Memory B cell (primary cell): Measurements from ENCODE around the gene PITPNB.
A peak's percentile ranks its signal among the peaks of the same experiment; 100 is the strongest.

Experiments
- ATAC-seq: fragments of 150-1000 bp; cut with Tn5 transposase; 2 replicates; pipeline ENCODE4 v1.10.0; 2021; ENCODE audit warnings: low read depth, mild to moderate bottlenecking, moderate library complexity
- DNase-seq, 2 donors: peaks; one replicate each; pipeline ENCODE4 v3.0.0; 2022; ENCODE audit warnings: low spot score in 2 of 2
- H3K27ac Mint-ChIP-seq: one replicate; pipeline ENCODE4 v1.8.0; 2022; ENCODE audit warnings: mild to moderate bottlenecking, moderate library complexity, mixed read lengths
- H3K27me3 Mint-ChIP-seq: one replicate; pipeline ENCODE4 v1.8.0; 2022; ENCODE audit warnings: mixed read lengths
- H3K36me3 Mint-ChIP-seq: one replicate; pipeline ENCODE4 v1.8.0; 2022; ENCODE audit warnings: mild to moderate bottlenecking, mixed read lengths
- H3K4me1 Mint-ChIP-seq: one replicate; pipeline ENCODE4 v1.8.0; 2022; ENCODE audit warnings: mixed read lengths
- H3K4me3 Mint-ChIP-seq: one replicate; pipeline ENCODE4 v1.8.0; 2022; ENCODE audit warnings: mild to moderate bottlenecking, moderate library complexity, mixed read lengths
- H3K9me3 Mint-ChIP-seq: one replicate; pipeline ENCODE4 v1.8.0; 2022; ENCODE audit warnings: mixed read lengths

The PITPNB gene

GRCh38 chr22:27848005-27848404, 71.1 kb downstream of the PITPNB start:
- Mint-ChIP-seq H3K27ac (no peak overlapping the region), H3K4me1 (no peaks in the 10 kb centered on the region), H3K36me3 (peaks cover 35% of the 10 kb centered on the region), H3K9me3 (no peaks in the 10 kb centered on the region), H3K27me3 (no peaks in the 10 kb centered on the region), H3K4me3 (no peak overlapping the region)
- ATAC-seq = no peak
- no peak for DNase-seq

DNA sequence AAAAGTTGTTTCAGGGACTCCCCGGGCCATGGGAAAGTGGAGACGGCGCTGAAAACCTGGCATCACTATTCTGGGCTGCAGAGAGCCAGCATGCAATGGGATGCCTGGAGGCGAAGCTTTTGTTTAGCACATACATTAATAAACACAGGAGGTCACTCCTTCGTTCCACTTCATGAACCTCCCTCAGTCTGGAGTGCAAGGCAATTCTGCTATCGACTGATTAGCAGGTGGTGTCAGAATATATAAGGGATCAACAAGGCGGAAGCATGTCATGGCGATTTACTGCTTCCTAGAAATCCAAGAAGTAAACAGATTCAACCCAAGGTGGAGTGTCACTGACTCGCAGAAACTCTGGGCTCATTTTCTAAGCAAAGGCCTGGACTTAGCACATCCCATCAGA, 72.1 kb downstream of the PITPNB start:
- no peak overlapping the region for H3K4me3 Mint-ChIP-seq
- no peak overlapping the region for H3K27ac Mint-ChIP-seq
- ATAC-seq = no peak
- H3K27me3 Mint-ChIP-seq = no peaks in the 10 kb centered on the region
- H3K9me3 Mint-ChIP-seq = no peaks in the 10 kb centered on the region
- no peaks in the 10 kb centered on the region for H3K4me1 Mint-ChIP-seq
- no peak for DNase-seq
- H3K36me3 Mint-ChIP-seq = peaks cover 33% of the 10 kb centered on the region

DNA sequence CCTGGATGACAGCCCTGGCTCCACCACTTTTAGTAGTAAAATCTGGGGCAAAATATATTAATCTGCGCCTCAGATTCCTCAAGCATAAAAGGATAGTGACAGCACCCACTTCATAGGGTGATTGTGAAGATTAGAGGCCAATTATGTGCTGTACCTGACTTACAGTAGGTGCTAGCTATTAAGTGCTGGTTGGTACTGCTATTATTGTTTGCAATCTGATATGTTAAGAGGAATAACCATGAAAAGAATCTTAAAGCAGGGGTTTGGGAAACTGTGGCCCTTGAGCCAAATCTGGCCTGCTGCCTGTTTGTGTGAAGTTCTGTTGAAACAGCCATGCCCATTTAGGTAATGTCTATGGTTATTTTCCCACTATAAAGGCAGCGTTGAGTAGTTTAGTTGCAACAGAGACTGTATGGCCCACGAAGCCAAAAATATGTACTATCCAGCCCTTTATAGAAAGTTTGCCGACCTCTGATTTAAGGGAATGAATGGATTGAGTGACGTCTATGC, 72.8 kb downstream of the PITPNB start:
- Mint-ChIP-seq H3K27me3 (no peaks in the 10 kb centered on the region), H3K4me1 (no peaks in the 10 kb centered on the region), H3K4me3 (no peak overlapping the region), H3K27ac (no peak overlapping the region), H3K9me3 (no peaks in the 10 kb centered on the region), H3K36me3 (peaks cover 32% of the 10 kb centered on the region)
- ATAC-seq (no peak), DNase-seq (no peak)

GRCh38 chr22:27845644-27846043, 73.4 kb downstream of the PITPNB start:
- Mint-ChIP-seq H3K4me1 (no peaks in the 10 kb centered on the region), H3K4me3 (no peak overlapping the region), H3K36me3 (peaks cover 29% of the 10 kb centered on the region), H3K9me3 (no peaks in the 10 kb centered on the region), H3K27me3 (no peaks in the 10 kb centered on the region), H3K27ac (no peak overlapping the region)
- no peak for ATAC-seq
- no peak for DNase-seq

DNA sequence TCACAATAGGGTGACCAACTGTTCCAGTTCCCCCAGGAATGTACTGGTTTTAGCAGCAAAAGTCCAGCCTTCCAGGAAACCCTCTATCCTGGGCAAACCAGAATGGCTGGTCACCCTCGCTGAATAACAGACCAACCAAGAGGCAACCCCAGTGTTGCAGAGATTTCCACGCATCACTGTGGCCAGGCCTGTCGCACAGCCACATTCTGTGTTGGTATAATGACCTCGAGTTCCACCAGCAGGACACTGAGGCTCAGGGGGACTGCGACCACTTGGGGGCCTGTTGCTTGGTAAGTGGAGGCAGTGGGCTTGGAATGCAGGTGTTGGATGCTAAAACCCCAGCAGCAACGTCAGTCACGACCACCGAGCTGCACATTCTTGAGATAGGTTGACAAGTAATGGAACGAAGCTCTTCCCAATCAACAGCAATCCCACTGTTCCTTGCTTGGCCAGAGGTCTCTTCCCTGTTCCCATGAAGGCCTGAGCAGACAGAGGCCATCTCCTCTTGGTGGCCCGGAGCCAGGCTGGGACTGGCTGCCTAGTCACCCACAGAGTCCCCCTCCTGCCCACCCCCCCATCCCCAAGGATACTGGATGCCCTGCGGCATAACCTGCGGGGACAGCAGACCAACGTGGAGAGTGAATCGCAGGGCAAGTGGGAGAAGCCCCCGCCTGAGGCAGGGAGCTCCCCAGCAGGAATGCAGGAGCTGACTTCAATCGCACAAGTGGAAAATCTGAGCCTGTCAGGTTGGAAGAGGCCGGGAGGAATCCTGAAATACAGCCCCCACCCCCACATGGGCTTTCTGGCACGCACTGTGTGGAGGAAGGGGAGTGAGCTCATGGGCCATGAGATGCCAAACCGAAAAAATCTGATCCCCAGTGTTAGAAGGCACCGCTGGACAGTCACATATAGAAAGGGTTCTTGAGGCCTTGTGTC, 74.1 kb downstream of the PITPNB start:
- ATAC-seq (no peak), DNase-seq (no peak)
- no peak overlapping the region for H3K4me3 Mint-ChIP-seq
- no peaks in the 10 kb centered on the region for H3K9me3 Mint-ChIP-seq
- H3K27me3 Mint-ChIP-seq = no peaks in the 10 kb centered on the region
- H3K27ac Mint-ChIP-seq = peak overlapping the region; percentile 49
- H3K36me3 Mint-ChIP-seq = peaks cover 27% of the 10 kb centered on the region
- H3K4me1 Mint-ChIP-seq = no peaks in the 10 kb centered on the region

DNA sequence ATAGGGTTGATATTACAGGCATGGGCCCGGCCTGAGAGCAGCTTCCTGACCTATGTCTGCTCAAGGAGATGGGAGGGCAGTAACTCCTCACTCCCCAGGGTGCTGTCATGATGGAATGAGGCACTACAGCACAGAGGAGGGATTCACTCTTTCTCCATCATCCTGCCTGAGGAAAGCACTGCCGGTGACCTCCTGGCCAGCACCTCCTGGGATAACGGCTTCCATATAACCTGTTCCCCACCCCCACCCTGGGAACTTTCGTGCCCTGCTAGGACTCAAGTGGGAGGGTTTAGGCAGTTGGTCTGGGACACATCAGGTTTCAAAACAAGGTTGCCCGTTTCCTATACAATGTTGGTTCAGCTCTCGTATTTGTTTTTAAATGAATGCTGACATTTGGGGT, 74.8 kb downstream of the PITPNB start:
- no peak for DNase-seq
- peaks cover 27% of the 10 kb centered on the region for H3K36me3 Mint-ChIP-seq
- no peak overlapping the region for H3K27ac Mint-ChIP-seq
- no peaks in the 10 kb centered on the region for H3K27me3 Mint-ChIP-seq
- H3K4me1 Mint-ChIP-seq = no peaks in the 10 kb centered on the region
- no peaks in the 10 kb centered on the region for H3K9me3 Mint-ChIP-seq
- H3K4me3 Mint-ChIP-seq = no peak overlapping the region
- ATAC-seq = no peak

GRCh38 chr22:27843441-27843840, 75.6 kb downstream of the PITPNB start:
- Mint-ChIP-seq H3K4me3 (no peak overlapping the region), H3K27me3 (no peaks in the 10 kb centered on the region), H3K9me3 (no peaks in the 10 kb centered on the region), H3K4me1 (no peaks in the 10 kb centered on the region), H3K27ac (peak overlapping the region; percentile 11), H3K36me3 (peaks cover 26% of the 10 kb centered on the region)
- ATAC-seq = no peak
- DNase-seq = no peak

DNA sequence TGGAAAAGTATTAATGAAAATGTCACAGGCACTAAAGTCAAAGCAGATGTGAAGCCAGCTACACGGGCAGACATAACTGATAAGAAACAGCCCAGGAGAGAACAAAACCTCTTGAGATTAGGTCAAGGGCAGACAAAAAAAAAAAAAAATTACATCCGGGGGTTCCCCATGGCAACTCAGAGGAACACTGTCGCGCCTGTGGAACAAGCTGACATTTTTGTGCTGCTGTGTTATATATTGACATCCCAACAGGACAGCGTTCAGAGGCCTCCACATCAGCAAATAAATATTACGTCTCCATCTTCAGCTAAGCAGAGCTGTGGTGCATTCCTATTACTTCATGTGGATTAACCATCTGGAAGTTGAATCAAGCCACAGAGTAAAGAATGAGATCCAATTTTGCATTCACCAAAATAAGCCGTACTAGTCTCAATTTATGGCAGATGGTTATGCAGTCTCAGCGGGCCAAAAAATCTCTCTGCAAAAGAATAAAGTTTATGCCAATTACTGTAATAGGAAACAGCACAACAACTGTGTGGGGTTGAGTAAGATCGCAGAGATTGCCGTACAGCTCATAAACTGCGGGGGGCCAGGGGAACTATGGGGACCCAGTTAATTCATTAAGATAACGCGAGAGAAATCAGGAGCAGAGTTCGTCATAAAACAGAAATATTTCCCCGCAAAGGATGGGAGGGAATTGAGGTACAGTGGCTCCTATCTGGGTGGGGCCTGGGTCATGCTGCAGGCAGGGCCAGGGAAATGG, 76.2 kb downstream of the PITPNB start:
- no peak for ATAC-seq
- no peaks in the 10 kb centered on the region for H3K9me3 Mint-ChIP-seq
- H3K27ac Mint-ChIP-seq = peak overlapping the region; percentile 11
- no peak overlapping the region for H3K4me3 Mint-ChIP-seq
- H3K4me1 Mint-ChIP-seq = no peaks in the 10 kb centered on the region
- peaks cover 23% of the 10 kb centered on the region for H3K36me3 Mint-ChIP-seq
- no peak for DNase-seq
- no peaks in the 10 kb centered on the region for H3K27me3 Mint-ChIP-seq

- H3K36me3 Mint-ChIP-seq = peaks cover 23% of the 10 kb centered on the region
Observed at GRCh38 chr22:27842201-27842600, 76.9 kb downstream of the PITPNB start.

DNA sequence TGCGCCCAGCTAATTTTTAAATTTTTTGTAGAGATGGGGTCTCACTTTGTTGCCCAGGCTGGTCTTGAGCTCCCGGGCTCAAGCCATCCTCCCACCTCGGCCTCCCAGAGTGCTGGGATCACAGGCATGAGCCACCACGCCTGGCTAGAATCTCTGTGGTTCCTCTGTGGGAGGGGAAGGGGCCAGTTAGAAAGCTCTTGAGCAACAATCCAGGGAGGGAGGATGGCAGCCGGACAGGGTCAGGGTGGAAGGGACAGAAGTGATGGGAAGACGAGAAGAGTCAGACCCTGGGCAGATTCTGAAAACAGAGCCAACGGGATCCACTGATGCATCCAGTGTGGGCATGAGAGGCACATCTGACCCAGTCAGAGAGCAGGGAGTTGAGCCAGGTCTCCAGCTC, 78.6 kb downstream of the PITPNB start:
- no peaks in the 10 kb centered on the region for H3K27me3 Mint-ChIP-seq
- H3K36me3 Mint-ChIP-seq = peaks cover 20% of the 10 kb centered on the region
- ATAC-seq (no peak), DNase-seq (no peak)
- H3K4me1 Mint-ChIP-seq = no peaks in the 10 kb centered on the region
- H3K4me3 Mint-ChIP-seq = no peak overlapping the region
- peaks cover 6% of the 10 kb centered on the region for H3K9me3 Mint-ChIP-seq
- H3K27ac Mint-ChIP-seq = no peak overlapping the region

More at GRCh38 chr22:27842201-27842600, 76.9 kb downstream of the PITPNB start:
- no peak overlapping the region for H3K4me3 Mint-ChIP-seq
- H3K4me1 Mint-ChIP-seq = no peaks in the 10 kb centered on the region
- H3K9me3 Mint-ChIP-seq = peaks cover 4% of the 10 kb centered on the region
- DNase-seq (no peak), ATAC-seq (no peak)
- H3K27ac Mint-ChIP-seq = no peak overlapping the region
- H3K27me3 Mint-ChIP-seq = no peaks in the 10 kb centered on the region

DNA sequence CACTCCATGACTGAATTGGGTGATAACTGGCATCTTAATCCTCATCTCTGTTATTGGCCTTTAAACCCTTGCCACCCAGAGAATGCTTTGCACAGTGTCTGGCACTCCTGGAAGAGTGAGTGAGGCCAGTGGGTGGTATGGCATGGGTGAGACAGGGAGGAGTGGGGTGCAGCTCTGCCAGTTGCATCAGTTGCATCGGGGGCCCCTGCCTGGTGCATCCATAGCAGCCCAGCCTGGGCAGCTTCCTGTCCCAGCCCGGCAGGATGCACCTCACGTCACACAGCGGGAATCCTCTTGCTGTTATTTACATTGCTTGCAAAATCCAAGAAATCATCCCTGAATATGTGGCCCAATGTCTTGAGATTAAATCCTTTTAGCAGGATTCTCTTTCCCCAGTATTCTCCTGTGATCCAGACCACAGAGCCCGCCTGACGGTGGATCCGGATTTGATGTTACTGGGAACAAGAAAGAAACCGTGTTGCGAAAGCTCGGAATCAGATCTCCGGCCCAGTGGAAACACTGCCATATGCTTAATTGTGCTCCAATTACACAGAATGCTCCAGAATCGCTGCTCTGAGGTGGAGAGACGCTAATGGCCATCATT, 79.9 kb downstream of the PITPNB start:
- Mint-ChIP-seq H3K4me1 (no peaks in the 10 kb centered on the region), H3K4me3 (no peak overlapping the region), H3K27me3 (no peaks in the 10 kb centered on the region), H3K27ac (no peak overlapping the region), H3K9me3 (peaks cover 6% of the 10 kb centered on the region), H3K36me3 (peaks cover 20% of the 10 kb centered on the region)
- DNase-seq (no peak), ATAC-seq (no peak)

- Mint-ChIP-seq H3K4me3 (no peak overlapping the region), H3K27ac (no peak overlapping the region), H3K27me3 (no peaks in the 10 kb centered on the region), H3K36me3 (peaks cover 15% of the 10 kb centered on the region), H3K4me1 (no peaks in the 10 kb centered on the region), H3K9me3 (peaks cover 6% of the 10 kb centered on the region)
- ATAC-seq = no peak
- DNase-seq = no peak
Observed at GRCh38 chr22:27836181-27836580, 82.9 kb downstream of the PITPNB start.

- Mint-ChIP-seq H3K27ac (no peak overlapping the region), H3K36me3 (peaks cover 15% of the 10 kb centered on the region), H3K27me3 (no peaks in the 10 kb centered on the region), H3K9me3 (peaks cover 6% of the 10 kb centered on the region), H3K4me1 (no peaks in the 10 kb centered on the region), H3K4me3 (no peak overlapping the region)
- ATAC-seq (no peak), DNase-seq (no peak)
Observed at GRCh38 chr22:27835446-27835845, 83.6 kb downstream of the PITPNB start.
